Measurements from ENCODE around the gene LUZP1.

LUZP1 gene

DNA sequence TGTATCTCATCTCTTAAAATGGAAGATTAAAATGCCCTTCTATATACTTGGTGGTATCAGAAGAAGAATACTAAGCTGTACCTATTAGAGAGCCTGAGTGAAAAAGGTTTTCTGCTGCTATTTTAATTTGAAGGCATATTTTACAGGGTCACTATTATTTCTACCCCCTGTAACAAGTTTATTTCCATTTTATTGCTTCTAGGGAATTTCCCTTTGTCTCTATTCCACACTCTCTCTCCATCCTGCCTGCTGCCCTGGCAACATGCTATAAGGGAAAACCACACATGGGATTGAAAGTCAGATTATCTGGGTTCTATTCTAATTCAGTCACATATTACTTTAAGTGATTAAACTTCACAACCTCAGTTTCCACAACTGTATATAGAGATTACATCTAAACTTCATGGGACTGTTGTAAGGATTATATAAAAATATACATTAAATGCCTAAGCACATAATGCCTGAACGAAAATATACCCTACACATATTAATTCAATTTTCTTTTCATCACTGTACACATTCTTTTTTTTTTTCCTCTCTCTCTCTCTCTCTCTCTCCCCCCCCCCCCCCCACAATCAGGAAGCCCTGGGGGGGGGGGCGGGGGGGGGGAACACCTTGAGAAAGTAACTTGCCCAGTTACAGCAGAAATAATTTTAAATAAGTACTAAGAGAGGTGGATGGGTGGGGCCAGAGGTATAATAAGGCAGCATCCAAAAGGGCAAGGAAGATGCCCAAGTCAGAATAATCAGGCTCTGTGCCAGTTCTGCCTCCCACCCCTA, 51.5 kb downstream of the LUZP1 start:
- DNase-seq (ENCODE audit: low read depth) = no peak
- no peak overlapping the region for H3K4me3 ChIP-seq (ENCODE audit: low read depth, low read length)
- TF ChIP-seq, protein P1, sequence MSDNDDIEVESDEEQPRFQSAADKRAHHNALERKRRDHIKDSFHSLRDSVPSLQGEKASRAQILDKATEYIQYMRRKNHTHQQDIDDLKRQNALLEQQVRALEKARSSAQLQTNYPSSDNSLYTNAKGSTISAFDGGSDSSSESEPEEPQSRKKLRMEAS (IDR thresholded peaks at IDR 0.05; ENCODE audit: low read depth, low read length) = no peak
- TF ChIP-seq MYC (IDR thresholded peaks at IDR 0.05; ENCODE audit: low read depth, low read length) (no peak), CTCF (IDR thresholded peaks at IDR 0.05; ENCODE audit: low read depth, low read length) (no peak), POLR2A (IDR thresholded peaks at IDR 0.05; ENCODE audit: extremely low read depth, insufficient read length) (no peak)

DNA sequence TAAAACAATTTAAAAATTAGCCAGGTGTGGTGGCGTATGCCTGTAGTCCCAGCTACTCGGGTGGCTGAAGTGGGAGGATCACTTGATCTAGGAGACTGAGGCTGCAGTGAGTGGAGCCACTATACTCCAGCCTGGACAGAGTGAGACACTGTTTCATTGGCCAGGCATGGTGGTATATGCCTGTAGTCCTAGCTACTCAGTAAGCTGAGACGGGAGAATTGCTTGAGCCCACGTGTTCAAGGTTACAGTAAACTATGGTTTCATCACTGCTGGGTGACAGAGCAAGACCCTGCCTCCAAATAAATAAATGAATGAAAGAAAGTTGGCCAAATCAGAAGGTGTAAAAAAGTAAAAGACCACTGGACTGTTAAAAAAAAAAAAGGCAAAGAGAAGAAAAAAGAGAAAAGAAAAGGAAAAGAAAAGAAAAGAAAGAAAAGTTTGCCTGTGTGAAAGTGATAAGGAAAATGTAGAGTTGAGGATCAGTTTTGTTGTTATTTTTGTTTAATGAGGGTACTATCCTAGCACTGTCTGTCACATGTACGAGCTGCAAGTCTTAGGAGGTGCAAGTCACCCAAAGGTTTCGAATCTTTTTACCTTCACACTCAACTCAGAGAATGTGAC, 52.3 kb downstream of the LUZP1 start:
- TF ChIP-seq, protein P1 (IDR thresholded peaks at IDR 0.05; ENCODE audit: low read depth, low read length) = no peak
- no peak for TF ChIP-seq MYC (IDR thresholded peaks at IDR 0.05; ENCODE audit: low read depth, low read length)
- TF ChIP-seq POLR2A (IDR thresholded peaks at IDR 0.05; ENCODE audit: extremely low read depth, insufficient read length) = no peak
- no peak for TF ChIP-seq CTCF (IDR thresholded peaks at IDR 0.05; ENCODE audit: low read depth, low read length)
- H3K4me3 ChIP-seq (ENCODE audit: low read depth, low read length) = no peak overlapping the region
- DNase-seq (ENCODE audit: low read depth) = no peak

- DNase-seq (ENCODE audit: low read depth) = no peak
- TF ChIP-seq MYC (IDR thresholded peaks at IDR 0.05; ENCODE audit: low read depth, low read length) (no peak), CTCF (IDR thresholded peaks at IDR 0.05; ENCODE audit: low read depth, low read length) (no peak), POLR2A (IDR thresholded peaks at IDR 0.05; ENCODE audit: extremely low read depth, insufficient read length) (no peak)
- TF ChIP-seq, protein P1 (IDR thresholded peaks at IDR 0.05; ENCODE audit: low read depth, low read length) = no peak
Observed at GRCh38 chr1:23114424-23115079, 54.1 kb downstream of the LUZP1 start.

DNA sequence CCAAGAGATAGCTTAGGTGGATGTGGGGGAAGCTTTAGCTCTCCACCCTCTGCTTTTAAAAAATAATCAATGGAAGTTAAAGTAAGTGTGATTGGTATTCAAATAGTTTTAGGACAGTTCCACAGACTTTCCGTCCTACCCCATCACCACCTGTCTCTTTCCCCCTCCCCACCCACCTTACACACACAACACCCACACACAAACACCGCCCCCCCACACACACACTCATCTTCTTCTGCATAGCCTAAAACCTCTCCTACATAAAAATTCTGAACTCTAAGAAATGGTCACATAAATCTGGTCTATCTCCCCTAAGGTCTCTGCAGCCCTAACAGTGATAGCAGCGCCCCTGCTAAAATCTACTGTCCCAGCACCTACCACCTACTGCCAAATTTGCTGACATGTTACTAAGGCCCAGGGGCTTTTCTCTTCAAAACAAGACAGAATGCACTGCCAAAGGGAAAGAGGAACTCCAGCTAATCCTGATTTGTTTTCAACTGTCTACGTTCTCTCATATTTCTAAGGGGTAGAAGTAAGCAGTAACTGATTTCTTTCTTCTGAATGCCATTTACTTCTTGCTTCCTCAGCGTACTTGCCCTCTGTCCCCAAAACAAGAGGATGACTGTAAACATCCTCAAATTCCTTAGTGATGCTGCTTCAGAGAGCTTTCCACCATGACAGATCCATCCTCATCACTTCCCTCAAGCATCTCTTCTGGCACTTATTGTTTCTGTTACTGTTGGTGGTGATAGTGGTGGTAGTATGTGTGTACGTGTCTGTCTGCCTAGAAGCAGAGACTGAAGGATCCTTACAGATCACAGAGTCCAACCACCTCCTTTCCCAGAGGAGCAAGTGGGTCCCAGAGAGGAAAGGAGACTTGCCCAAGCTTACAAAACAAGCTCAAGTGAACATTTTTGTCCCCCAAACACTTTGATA, 56.8 kb downstream of the LUZP1 start:
- TF ChIP-seq, protein P1 (IDR thresholded peaks at IDR 0.05; ENCODE audit: low read depth, low read length) = no peak
- no peak for TF ChIP-seq POLR2A (IDR thresholded peaks at IDR 0.05; ENCODE audit: extremely low read depth, insufficient read length)
- no peak for TF ChIP-seq MYC (IDR thresholded peaks at IDR 0.05; ENCODE audit: low read depth, low read length)
- no peak for TF ChIP-seq CTCF (IDR thresholded peaks at IDR 0.05; ENCODE audit: low read depth, low read length)
- no peak for DNase-seq (ENCODE audit: low read depth)

More at GRCh38 chr1:23114424-23115079, 54.1 kb downstream of the LUZP1 start:
- no peak overlapping the region for H3K4me3 ChIP-seq (ENCODE audit: low read depth, low read length)

DNA sequence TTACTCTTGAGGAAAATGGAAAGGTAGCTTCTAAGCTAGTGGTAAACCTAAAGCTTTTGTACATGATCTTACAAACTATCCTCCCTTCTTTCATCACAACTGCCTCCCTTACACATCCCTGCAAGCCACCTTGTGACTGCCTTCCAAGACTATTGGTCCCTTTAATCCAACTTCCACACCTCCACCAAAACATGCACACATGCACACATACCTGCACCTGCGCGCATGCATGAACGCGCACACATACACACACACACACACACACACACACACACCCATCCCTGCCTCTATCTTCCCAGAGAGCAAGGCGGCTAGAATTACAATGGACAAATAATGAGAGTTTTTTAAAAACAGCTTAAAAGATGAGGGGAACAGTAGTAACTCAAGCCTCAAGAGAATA, 58.3 kb downstream of the LUZP1 start:
- DNase-seq (ENCODE audit: low read depth) = no peak
- TF ChIP-seq MYC (IDR thresholded peaks at IDR 0.05; ENCODE audit: low read depth, low read length) = no peak
- TF ChIP-seq, protein P1 (IDR thresholded peaks at IDR 0.05; ENCODE audit: low read depth, low read length) = no peak
- TF ChIP-seq POLR2A (IDR thresholded peaks at IDR 0.05; ENCODE audit: extremely low read depth, insufficient read length) = no peak
- no peak for TF ChIP-seq CTCF (IDR thresholded peaks at IDR 0.05; ENCODE audit: low read depth, low read length)
- H3K4me3 ChIP-seq (ENCODE audit: low read depth, low read length) = no peak overlapping the region

More for the DNA sequence above, 56.8 kb downstream of the LUZP1 start:
- H3K4me3 ChIP-seq (ENCODE audit: low read depth, low read length) = no peak overlapping the region

Measured in NB4 (cell line).